Measurements from ENCODE around the gene HPX. TPM values are rescaled to one million over a fixed set of nuclear protein-coding genes. Genes with fewer than 3 reads are reported as not detected.
A peak's percentile ranks its signal among the peaks of the same experiment; 100 is the strongest.

Gene HPX
- total RNA-seq, 8 experiments from 2014 or later, result 0.45 to 6.3 (median 1.2) TPM

DNA sequence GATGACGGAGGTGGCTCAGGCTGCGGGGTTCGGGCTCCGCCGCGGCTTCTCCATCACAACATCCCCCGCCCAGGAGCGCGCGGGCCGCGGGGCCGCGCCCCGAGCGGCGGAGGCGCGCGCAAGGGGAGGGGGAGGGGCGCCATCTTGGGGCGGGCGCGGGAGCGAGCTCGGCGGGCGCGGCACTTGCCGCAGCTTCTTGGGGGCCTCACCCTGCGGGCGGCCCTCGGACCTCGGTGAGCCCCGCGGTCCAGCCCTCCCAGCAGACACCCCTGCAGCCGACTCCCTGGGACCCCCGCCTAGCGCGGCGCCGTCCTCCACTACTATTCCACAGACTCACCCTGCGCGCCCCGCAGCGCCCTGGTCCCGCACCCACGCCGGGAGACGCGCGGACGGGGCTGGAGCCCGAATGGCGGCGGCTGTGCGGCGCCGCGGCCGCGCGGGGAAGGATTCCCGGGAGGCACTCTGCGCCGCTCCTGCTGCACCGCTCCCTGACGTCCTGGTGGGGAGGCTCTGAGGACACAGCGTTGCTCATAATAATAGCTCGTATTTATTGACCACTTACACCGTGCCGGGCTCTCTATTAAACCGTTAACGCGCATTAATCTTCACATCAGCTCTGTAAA is 21.7 kb downstream of the HPX start, which contains the start of gene APBB1:
TSS of gene APBB1 (minus strand) at position 86 of the 623 bp plus-strand sequence. CDS start 7,747 bp downstream, outside the sequence.
- Histone ChIP-seq H3K27ac (peak within 1 kb of the TSS; percentile 94 to 96), H3K4me3 (peak within 1 kb of the TSS; percentile 83 to 99 (median 95)), H3K4me1 (replicated peaks in 1 of 2) (peaks cover 11 to 14% of the 10 kb centered on the region in 2 donors)
- 0 to 10% (median 0%) methylated on average over 2 to 7 of the region's 75 CpGs; no CpG with 5 or more reads in 3 of the 10 experiments for WGBS, 10 experiments
- in situ Hi-C loops (cut with MboI; ENCODE audit: low pct_unique_long_range_greater_than_20kb in 2 of 9, low sequenced_read_pairs in 9 of 9, unreplicated experiment in 9 of 9), result no loop called here
- ATAC-seq (replicated peaks in 6 of 8), result peak; percentile 84 to 90 (median 88)

DNA sequence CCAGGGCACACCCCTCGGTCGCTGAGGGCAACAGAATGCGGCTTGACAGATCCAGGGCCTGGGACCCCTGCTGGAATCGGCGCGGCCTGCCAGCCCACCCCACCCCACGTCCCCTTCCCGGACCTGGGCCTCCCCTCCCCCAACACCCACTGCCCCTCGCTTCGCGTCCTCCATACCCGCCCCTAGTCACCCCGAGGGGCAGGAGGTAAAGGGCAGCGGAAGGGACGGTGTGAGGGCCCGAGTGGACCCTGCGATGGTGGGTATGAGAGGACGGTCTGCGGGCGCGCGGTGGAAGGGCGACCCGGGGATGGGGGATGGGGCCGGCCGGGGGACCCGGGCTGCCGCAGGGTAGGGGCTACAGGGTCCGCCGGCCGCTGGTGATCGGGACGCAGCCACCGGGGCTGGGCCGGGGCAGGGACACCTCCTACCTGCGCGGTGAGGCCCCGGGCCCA is 22.2 kb downstream of the HPX start:
- peaks cover 11 to 14% of the 10 kb centered on the region in 2 donors for H3K4me1 ChIP-seq (replicated peaks in 1 of 2)
- in situ Hi-C loops (cut with MboI; ENCODE audit: low pct_unique_long_range_greater_than_20kb in 2 of 9, low sequenced_read_pairs in 9 of 9, unreplicated experiment in 9 of 9), result no loop called here

DNA sequence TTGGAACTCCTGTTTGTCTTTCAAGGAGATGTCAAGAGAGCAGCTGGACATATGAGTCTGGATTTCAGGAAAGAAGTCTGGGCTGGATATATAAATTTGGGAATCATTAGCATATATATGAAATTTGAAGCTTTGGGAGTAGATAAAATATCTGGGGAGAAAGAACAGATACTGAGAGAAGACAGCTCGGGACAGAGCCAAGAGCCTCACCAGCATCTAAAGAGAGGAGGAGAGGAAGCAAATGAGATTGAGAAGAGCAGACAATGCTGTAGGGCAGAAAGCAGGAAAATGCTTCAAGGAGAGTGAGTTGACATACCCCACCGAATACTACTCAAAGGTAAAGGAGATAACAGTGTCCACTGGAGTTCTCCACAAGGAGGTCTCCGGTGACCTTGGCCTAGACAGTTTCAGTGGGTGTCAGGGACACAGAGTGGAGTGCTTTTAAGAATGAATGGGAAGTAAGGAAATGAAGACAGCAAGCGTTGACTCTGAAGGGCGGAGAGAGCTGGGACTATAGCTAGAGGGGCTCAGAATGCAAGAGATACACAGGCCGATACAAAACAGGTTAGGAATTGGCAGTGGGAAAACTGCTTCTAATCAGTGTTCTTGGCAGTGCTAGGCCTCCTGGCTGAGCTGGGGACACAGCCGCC is 22.8 kb downstream of the HPX start:
- in situ Hi-C loops (cut with MboI; ENCODE audit: low pct_unique_long_range_greater_than_20kb in 2 of 9, low sequenced_read_pairs in 9 of 9, unreplicated experiment in 9 of 9), result no loop called here
- peak in 3 of 8 experiments; percentile 18 to 34 (median 28) for ATAC-seq (replicated peaks in 6 of 8)
- Histone ChIP-seq H3K27ac (peak overlapping the region; percentile 94 to 96), H3K4me1 (replicated peaks in 1 of 2) (peaks cover 11 to 14% of the 10 kb centered on the region in 2 donors), H3K4me3 (peak overlapping the region; percentile 83 to 99 (median 95))
- WGBS, 10 experiments, result 0 to 71% (median 33%) methylated on average over 1 to 6 of the region's 7 CpGs

More for the DNA sequence above, 22.2 kb downstream of the HPX start:
- Histone ChIP-seq H3K4me3 (peak overlapping the region; percentile 83 to 99 (median 95)), H3K27ac (peak overlapping the region; percentile 94 to 96)
- no CpG with 5 or more reads among the region's 38 CpGs for WGBS, 10 experiments
- peak in 6 of 8 experiments; percentile 13 to 44 (median 38) for ATAC-seq (replicated peaks in 6 of 8)

DNA sequence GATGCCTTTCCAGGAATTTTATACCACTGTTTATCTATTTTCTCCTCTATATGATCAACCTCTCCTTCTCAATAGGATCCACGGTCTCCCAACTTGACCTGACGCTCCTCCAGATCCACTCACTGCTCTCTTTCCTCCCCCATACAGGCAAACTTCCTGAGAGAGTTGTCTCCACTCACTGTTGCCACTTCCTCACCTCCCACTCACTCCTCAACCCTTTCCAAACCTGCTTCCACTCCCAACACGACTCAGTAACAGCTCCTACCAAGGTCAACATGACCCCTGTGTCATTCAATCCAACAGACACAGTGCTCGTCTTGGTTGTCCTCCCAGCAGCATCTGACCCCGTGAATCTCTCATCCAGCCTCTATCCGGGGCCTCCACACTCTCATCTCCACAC is 25.0 kb downstream of the HPX start:
- Histone ChIP-seq H3K4me3 (no peak overlapping the region), H3K27ac (no peak overlapping the region), H3K4me1 (replicated peaks in 1 of 2) (peaks cover 11 to 14% of the 10 kb centered on the region in 2 donors)
- WGBS, 10 experiments, result 52 to 90% (median 87%) methylated on average over 3 to 6 of the region's 6 CpGs; no CpG with 5 or more reads in 1 of the 10 experiments
- ATAC-seq (replicated peaks in 6 of 8), result no peak
- in situ Hi-C loops (cut with MboI; ENCODE audit: low pct_unique_long_range_greater_than_20kb in 2 of 9, low sequenced_read_pairs in 9 of 9, unreplicated experiment in 9 of 9), result no loop called here

DNA sequence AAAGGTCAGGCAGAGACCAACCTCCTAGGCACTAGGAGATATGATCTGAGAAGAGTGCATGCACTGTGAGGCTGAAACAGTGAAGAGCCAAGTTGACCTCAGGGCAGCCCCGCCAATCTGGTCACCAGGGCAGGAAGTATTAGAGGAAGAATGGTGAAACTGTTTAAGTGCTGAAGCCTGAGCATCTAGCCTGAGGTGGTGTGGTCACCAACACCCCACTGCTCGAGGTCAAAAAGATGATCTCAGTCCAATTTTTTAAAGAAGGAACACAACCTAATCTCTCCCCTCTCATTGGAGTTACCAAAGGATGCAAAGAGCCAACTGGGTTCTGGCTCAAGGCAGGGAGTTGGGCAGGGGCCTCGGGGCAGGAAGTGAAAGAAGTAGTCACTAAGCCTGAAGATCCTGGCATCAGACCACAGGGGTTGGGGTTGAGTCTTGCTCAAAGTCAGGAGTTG is 25.9 kb downstream of the HPX start:
- H3K4me1 ChIP-seq (replicated peaks in 1 of 2), result peaks cover 9 to 11% of the 10 kb centered on the region in 2 donors

GRCh38 chr11:6413791-6414201 is 27.0 kb downstream of the HPX start:
- no peak for ATAC-seq (replicated peaks in 6 of 8)
- 63 to 98% (median 91%) methylated on average over 5 to 8 of the region's 12 CpGs; no CpG with 5 or more reads in 4 of the 10 experiments for WGBS, 10 experiments
- Histone ChIP-seq H3K27ac (no peak overlapping the region), H3K4me3 (no peak overlapping the region), H3K4me1 (replicated peaks in 1 of 2) (peaks cover 6 to 9% of the 10 kb centered on the region in 2 donors)
- in situ Hi-C loops (cut with MboI; ENCODE audit: low pct_unique_long_range_greater_than_20kb in 2 of 9, low sequenced_read_pairs in 9 of 9, unreplicated experiment in 9 of 9), result no loop called here

More for the DNA sequence above, 25.9 kb downstream of the HPX start:
- no peak for ATAC-seq (replicated peaks in 6 of 8)
- in situ Hi-C loops (cut with MboI; ENCODE audit: low pct_unique_long_range_greater_than_20kb in 2 of 9, low sequenced_read_pairs in 9 of 9, unreplicated experiment in 9 of 9), result no loop called here
- no peak overlapping the region for H3K4me3 ChIP-seq
- 0 to 100% (median 86%) methylated on average over 1 to 3 of the region's 3 CpGs; no CpG with 5 or more reads in 4 of the 10 experiments for WGBS, 10 experiments
- H3K27ac ChIP-seq, result no peak overlapping the region

DNA sequence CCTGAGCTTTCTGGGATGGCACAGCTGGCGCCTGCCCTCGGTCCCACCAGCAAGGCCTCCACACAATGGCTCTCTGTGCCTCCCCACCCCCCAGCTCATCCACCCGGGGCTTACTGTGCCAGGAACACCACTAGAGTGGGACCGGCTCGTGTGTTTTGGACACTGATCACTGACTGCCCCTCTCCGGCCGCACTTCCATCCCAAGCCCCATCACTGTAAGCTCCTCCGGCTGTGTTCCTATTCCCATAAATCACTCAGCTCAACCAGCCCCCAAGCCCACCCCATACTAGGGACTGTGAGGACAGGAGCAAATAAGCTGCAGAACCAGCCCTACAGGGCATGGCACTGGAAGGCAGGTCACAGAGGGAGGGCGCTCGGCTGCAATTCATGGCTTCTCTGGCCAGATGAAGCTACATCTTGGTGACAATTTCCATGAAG is 29.2 kb downstream of the HPX start:
- WGBS, 10 experiments, result 89 to 100% (median 98%) methylated on average over 1 to 6 of the region's 10 CpGs; no CpG with 5 or more reads in 6 of the 10 experiments
- H3K27ac ChIP-seq, result no peak overlapping the region
- in situ Hi-C loops (cut with MboI; ENCODE audit: low pct_unique_long_range_greater_than_20kb in 2 of 9, low sequenced_read_pairs in 9 of 9, unreplicated experiment in 9 of 9), result no loop called here
- H3K4me1 ChIP-seq (replicated peaks in 1 of 2), result peaks cover 0 to 3% of the 10 kb centered on the region in 2 donors
- no peak overlapping the region for H3K4me3 ChIP-seq
- ATAC-seq (replicated peaks in 6 of 8), result no peak

- in situ Hi-C loops (cut with MboI; ENCODE audit: low pct_unique_long_range_greater_than_20kb in 2 of 9, low sequenced_read_pairs in 9 of 9, unreplicated experiment in 9 of 9), result no loop called here
- WGBS, 10 experiments, result 91 to 96% (median 95%) methylated on average over 4 to 15 of the region's 23 CpGs; no CpG with 5 or more reads in 7 of the 10 experiments
- no peak overlapping the region for H3K27ac ChIP-seq
- H3K4me1 ChIP-seq (replicated peaks in 1 of 2), result peaks cover 0 to 10% of the 10 kb centered on the region in 2 donors
- no peak for ATAC-seq (replicated peaks in 6 of 8)
- H3K4me3 ChIP-seq, result no peak overlapping the region
Measured at GRCh38 chr11:6410695-6411430, 29.9 kb downstream of the HPX start.

DNA sequence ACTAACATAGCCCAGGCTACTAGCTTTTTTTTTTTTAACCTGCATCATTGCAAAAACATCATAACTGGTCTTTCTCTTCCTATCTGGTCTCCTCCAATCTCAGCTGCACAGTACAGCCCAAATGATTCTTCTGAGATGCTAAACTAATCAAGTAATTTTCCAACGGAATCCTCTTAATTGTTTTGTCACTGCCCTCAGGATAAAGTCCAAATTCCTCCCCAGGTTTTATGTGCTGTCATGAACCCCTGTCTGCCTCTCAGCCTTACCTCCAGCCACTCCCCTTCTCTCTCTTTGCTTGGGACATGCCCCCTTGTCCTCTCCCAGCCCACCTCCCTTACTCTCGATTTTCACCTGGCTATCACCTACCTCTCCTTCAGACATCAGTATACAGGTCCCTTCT is 34.4 kb downstream of the HPX start:
- H3K27ac ChIP-seq, result no peak overlapping the region
- WGBS, 10 experiments, result 0 to 60% (median 37%) methylated on average over 1 to 2 of the region's 2 CpGs; no CpG with 5 or more reads in 3 of the 10 experiments
- no peak overlapping the region for H3K4me3 ChIP-seq
- peaks cover 15 to 27% of the 10 kb centered on the region in 2 donors for H3K4me1 ChIP-seq (replicated peaks in 1 of 2)
- ATAC-seq (replicated peaks in 6 of 8), result no peak
- in situ Hi-C loops (cut with MboI; ENCODE audit: low pct_unique_long_range_greater_than_20kb in 2 of 9, low sequenced_read_pairs in 9 of 9, unreplicated experiment in 9 of 9), result no loop called here

- WGBS, 10 experiments, result 67 to 100% (median 88%) methylated on average over 1 to 6 of the region's 6 CpGs
- in situ Hi-C loops (cut with MboI; ENCODE audit: low pct_unique_long_range_greater_than_20kb in 2 of 9, low sequenced_read_pairs in 9 of 9, unreplicated experiment in 9 of 9), result no loop called here
- peak overlapping the region in 1 of 5 donors; percentile 26 for H3K4me3 ChIP-seq
- H3K4me1 ChIP-seq (replicated peaks in 1 of 2), result peaks cover 15 to 27% of the 10 kb centered on the region in 2 donors
- H3K27ac ChIP-seq, result peak overlapping the region; percentile 1 to 74
- peak in 5 of 8 experiments; percentile 12 to 31 (median 26) for ATAC-seq (replicated peaks in 6 of 8)
Measured at GRCh38 chr11:6405846-6406245, 34.9 kb downstream of the HPX start.

DNA sequence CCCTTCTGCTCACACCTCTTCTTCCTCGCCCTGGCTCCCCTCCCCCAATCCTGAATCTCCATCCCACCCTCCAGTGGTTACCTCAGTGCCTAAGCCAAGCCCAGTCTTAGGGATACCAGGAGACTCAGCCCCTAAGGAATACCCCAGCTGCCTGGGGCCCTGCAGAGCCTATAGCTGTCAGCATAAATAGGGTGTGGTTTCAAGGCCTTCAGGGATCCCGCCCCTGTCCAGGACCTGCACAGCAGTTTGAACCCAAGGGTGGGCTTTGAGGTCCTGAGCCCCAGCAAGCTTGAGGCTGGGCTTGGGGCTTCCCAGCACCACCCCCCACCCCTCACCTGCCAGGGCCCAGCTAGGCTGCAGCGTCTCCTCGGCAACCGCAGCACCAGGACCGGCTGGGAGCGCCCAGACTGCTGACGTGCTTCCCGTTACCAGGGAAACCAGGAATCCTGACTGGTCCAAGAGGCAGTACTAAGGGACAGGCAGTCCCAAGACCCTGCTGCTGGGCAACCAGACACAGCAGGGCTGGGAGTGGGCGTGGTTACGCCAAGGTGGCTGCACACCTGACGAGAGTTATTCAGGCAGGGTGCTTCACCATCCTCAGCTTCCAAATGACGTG is 35.6 kb downstream of the HPX start:
- WGBS, 10 experiments, result 20 to 93% methylated on average over 1 to 3 of the region's 13 CpGs; no CpG with 5 or more reads in 8 of the 10 experiments
- H3K27ac ChIP-seq, result peak overlapping the region; percentile 33 to 74
- H3K4me1 ChIP-seq (replicated peaks in 1 of 2), result peaks cover 15 to 27% of the 10 kb centered on the region in 2 donors
- in situ Hi-C loops (cut with MboI; ENCODE audit: low pct_unique_long_range_greater_than_20kb in 2 of 9, low sequenced_read_pairs in 9 of 9, unreplicated experiment in 9 of 9), result no loop called here
- peak; percentile 19 to 97 (median 96) for ATAC-seq (replicated peaks in 6 of 8)
- H3K4me3 ChIP-seq, result peak overlapping the region; percentile 2 to 26 (median 19)

DNA sequence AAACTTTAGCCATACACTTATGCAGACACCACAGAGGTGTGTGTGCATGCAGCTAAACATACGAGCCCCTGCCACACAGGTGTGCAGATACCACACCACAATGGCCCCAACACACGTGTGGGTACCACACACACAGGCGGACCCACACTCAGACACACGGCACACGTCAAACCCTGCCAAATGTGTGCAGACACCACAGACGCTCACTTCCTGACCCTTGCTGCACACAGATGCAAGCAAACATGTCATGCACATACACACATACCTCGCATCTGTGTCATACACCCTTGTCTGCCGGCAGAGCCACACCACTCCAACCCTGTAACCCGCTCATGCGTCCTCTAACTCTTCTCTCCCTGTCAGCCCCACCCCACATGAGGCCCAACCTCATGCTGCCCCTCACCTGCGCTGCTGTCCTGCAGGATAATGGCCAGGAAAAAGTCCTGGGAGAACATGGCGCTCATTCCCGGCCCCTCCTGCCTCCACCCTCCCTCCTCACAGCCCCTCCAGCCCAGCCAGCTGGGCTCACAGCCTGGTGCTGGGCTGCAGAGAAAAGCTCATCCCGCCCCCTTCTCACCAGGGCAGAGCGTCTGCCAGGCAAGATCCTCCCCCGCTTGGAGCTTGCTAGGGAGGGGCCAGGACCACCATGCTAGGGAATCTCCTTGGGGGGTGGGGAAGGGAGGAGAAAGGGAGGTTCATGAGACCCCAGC is 36.3 kb downstream of the HPX start:
- peak overlapping the region; percentile 33 to 74 for H3K27ac ChIP-seq
- peak overlapping the region; percentile 2 to 26 (median 19) for H3K4me3 ChIP-seq
- peak; percentile 29 to 91 (median 49) for ATAC-seq (replicated peaks in 6 of 8)
- H3K4me1 ChIP-seq (replicated peaks in 1 of 2), result peaks cover 15 to 27% of the 10 kb centered on the region in 2 donors
- in situ Hi-C loops (cut with MboI; ENCODE audit: low pct_unique_long_range_greater_than_20kb in 2 of 9, low sequenced_read_pairs in 9 of 9, unreplicated experiment in 9 of 9), result no loop called here
- 40 to 84% methylated on average over 1 to 6 of the region's 16 CpGs; no CpG with 5 or more reads in 8 of the 10 experiments for WGBS, 10 experiments
